HG03571 (cell line): ENCODE data around the gene UGGT2.
"Not testable (repeated sequence)": the region's sequence is repeated elsewhere in the genome, so short reads cannot be mapped to it uniquely, and the experiment has no call there.

Experiments
- ATAC-seq: cut with Tn5 transposase; IDR thresholded peaks from one replicate; pipeline ENCODE4 v1.9.1; 2021; ENCODE audit not compliant: unreplicated experiment

Gene UGGT2

GRCh38 chr13:95813139-95813538, 240.1 kb downstream of the UGGT2 start:
- no peak for ATAC-seq

GRCh38 chr13:95809429-95809828, 243.8 kb downstream of the UGGT2 start:
- ATAC-seq, result no peak

DNA sequence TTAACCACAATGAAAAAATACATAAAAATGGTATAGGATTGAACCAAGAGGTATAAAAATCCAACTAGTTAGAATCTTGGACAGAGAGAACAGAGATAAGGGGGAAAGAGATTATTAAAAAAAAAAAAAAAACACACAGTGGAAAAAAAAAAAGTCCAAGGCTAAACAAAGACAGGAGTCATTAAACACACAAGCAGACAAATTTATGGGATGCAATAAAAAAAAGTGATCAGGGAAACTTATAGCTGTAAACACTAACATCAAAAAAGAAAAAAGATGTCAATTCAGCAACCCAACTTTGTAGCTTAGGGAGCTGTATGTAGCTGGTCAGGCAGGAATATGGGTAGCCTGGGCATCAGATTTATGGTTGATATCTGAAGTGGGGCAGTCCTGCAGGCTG, 247.3 kb downstream of the UGGT2 start:
- no peak for ATAC-seq

DNA sequence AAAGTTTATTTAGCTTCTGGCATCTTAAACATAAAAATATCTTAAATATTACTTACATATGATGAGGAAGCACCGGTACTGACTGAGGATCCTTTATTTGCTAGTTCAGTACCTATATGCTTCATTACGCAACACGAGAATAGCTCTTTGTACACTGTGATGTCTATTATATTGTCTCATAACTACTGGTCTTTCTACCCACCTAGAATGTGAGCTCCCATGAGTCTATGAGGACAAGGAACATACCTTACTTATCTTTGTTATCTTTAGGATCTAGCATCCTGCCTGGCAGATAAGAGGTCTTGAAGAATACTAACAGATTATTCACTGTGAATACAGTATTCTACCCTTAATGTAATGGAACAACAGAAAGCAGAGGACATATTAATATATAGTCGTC, 251.4 kb downstream of the UGGT2 start:
- no peak for ATAC-seq

DNA sequence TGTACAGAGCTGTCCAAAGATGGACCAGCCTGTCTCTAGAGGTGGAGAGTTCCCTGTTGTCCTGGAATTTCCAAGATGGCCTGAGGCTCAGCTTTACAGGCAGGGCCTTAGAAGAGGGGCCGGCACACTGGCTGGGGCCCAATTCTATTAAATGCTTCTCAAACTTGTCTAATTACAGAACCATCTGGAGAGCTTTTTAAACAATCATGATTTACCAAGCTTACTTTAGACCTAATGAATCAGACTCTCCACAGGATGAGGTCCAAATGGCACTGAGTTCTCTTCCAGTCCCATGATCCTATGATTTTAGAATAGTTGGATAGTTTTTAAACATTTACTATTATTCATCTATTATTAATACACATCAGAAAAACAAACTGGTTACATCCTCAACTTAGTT, 252.8 kb downstream of the UGGT2 start:
- ATAC-seq, result no peak

DNA sequence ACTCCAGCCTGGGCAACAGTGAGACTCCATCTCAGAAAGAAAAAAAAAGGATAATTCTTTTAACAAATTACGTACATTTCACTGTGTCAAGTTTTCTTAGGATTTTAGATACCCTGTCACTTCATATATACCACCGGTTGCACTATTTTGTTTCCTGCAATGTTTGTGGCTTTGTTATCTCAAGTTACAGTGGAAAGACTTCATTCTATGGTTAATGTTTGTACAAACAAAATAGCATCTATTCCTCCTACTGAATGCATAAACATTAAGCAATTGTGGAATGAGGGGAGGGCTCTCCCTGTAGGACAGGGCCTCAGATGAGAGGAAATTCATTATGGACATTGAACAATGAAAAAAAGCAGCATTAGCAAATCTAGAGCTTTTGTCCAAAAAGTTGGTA, 256.2 kb downstream of the UGGT2 start:
- no peak for ATAC-seq

DNA sequence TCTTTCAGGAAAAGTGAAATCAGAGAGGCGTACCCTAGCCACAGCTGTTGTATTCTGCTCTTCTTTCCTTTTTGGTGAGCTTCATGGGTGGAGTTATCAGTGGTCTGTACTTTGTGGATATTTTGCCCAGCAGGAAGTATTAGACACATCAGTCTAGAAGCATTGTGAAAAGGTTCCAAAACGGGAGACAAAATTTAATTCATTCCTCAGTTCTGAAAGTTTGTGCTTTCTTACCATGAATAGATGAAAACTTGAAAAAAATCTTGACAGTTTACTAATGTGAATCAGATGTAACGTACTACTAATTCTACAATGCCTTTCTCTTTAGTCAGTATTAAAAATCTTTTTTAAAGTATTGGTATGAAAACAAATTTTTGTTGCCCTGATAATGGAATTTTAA, 259.4 kb downstream of the UGGT2 start:
- no peak for ATAC-seq

DNA sequence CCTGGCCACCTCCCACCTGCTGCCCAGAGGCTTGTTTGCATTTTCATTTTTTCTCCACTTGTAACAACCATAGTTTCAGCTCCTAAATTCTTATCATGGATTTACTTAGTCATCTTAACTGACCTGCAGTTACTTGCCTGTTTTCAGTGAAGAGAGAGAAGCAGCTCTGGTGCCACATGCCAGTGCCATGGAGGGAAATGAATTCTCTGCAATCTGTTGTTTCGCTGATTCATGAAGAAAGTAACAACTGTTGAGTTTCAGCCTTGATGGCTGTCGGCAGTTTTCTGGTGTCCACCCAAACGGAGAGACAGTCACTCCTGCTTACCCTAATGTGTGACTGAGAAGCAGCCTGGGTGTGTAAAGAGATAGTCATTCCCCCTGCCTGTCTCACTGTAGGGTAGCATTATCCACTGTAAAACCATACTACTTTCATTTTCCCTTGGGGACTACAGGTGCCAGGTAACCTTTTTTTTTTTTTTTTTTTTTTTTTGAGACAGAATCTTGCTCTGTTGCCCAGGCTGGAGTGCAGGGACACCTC, 260.1 kb downstream of the UGGT2 start:
- ATAC-seq, result no peak

DNA sequence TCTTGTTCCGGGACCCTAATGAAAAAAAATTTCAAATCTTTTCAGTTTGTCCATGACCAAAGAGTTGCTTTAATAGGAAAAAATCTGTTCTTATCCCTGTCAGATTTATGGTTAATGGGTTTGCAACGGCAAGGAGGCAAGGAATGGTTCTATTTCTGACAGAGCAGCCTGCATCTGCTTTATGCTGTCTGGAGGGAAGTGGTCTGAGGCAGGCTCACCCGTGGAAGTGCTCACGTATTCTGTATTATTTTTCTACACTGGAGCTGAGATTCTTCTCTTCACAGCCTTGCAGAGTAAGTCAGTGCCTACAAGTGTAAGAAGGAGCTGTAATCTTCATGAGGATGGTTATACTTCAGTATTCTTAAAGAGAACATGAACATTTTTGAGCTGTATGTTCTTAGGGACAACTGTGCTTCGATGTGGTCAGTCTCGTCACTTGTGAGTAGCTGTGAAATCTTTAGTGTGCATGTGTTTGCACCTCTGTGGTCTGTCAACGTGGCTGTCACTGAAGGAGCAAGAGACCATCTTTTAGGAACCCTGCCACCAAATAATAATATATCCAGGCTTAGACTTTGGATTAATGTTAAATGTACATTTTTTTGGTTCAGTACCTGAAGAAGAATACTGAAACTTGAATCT, 262.0 kb downstream of the UGGT2 start:
- no peak for ATAC-seq

- ATAC-seq, result not testable (repeated sequence)
These were observed 263.9 kb downstream of the UGGT2 start for GRCh38 chr13:95789315-95789714.

DNA sequence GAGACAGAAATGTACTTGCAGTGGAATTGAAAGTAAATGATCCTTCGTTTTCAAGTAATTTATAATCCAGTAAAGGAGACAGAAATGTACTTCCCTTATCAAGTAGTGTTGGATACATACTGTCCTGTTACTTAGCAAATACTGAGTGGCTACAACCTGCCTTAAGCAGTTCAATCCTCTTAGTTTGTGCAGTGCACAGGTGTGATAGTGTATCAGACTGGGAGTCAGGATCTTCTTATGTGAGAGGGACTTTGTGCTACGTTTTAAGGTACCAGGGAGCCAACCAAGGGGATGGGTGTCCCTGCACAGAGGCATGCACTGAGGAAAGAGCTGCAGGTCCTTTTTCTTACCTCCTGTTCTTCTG, 265.1 kb downstream of the UGGT2 start:
- no peak for ATAC-seq

DNA sequence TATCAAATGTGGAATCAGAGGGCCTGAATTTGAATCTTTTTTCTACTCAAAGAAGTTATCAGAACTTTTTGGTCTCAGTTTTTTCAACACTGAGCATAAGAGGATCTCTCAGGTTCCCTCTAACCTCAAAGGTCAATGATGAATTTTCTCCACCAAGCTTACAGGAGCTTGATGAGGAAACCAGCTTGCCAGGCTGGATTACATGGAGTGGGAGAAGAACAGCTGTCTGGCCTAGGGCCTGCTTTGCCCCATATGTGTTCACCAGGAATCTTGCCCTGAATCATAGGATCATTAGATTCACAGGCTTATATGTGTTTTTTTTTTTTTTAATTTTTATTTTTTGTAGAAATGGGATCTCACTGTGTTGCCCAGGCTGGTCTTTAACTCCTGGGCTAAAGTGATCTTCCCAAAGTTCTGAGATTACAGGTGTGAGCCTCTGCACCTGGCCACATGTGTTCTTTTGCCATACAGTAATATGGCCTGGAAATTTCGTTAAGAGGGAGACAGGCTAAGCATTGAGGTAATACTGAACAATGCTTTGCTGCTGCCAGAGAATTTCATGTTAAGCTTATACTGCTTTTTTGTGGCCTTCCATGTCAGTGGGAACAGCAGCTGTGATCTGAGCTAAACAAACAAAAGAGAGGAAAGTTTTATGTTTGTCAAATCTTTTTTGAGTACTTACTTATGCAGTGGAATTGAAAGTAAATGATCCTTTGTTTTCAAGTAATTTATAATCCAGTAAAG, 265.7 kb downstream of the UGGT2 start:
- no peak for ATAC-seq

DNA sequence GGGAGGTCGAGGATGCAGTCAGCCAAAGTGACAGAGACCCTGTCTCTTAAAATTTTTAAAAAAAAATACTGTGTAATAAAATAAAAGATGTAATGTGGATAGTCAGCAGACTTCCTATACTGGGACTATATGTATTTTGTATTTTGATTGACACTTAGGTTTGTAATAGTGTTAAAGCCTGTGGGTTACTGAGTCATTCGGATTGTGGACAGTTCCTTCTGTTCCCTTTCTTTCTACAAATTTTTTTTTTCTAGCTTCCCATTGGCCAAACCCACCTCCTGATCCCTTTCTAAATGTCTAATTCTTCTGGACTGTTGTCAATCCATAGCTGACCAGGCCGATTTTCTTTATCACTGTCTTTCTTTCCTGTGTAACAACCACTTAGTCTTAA, 268.3 kb downstream of the UGGT2 start:
- no peak for ATAC-seq

- ATAC-seq, result no peak
These were observed 268.9 kb downstream of the UGGT2 start for GRCh38 chr13:95784161-95784899.

DNA sequence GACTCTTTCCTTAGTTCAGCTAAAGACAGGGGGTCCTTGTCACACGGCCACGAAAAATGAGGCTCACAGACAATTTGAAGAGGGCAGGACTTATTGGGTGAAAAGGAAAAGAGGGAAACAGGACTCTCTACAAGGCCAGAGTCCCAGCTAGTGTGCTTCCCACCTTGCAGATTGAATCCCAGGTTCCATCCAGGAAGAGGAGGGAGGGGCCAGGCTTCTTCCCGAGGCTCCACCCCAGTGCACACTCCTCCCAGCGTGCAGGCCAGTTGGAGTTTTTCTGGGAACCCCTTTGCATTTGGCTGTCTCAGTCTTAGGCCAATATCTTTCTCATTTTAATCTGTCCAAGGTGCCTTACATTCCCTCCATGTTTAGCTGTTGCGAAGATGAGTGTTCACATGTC, 269.5 kb downstream of the UGGT2 start:
- no peak for ATAC-seq

DNA sequence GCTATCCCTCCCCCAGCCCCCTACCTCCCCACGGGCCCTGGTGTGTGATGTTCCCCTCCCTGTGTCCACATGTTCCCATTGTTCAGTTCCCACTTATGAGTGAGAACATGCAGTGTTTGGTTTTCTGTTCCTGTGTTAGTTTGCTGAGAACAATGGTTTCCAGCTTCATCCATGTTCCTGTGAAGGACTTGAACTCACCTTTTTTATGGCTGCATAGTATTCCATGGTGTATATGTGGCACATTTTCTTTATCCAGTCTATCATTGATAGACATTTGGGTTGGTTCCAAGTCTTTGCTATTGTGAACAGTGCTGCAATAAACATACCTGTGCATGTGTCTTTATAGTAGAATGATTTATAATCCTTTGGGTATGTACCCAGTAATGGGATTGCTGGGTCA, 271.3 kb downstream of the UGGT2 start:
- not testable (repeated sequence) for ATAC-seq

DNA sequence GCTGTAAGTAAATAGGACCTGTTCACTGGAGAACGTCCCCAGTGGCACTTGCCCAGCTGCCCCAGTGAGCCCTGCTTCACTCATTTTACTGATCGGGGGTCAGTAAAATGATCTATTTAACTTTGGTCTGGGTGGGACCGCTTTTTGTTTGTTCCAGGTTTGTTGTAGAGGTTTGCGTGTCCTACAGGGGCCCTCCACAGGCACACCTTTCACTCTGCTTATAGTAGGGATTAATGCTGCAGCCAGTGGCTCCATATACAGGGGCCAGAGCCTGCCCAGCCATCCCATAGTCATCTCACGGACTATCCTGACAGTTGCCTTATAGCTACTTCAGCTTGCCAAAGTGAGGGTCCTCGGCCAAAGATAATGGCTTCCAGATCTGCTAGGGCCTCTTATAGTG, 272.2 kb downstream of the UGGT2 start:
- ATAC-seq, result no peak

GRCh38 chr13:95779522-95779921, 273.7 kb downstream of the UGGT2 start:
- ATAC-seq, result no peak

DNA sequence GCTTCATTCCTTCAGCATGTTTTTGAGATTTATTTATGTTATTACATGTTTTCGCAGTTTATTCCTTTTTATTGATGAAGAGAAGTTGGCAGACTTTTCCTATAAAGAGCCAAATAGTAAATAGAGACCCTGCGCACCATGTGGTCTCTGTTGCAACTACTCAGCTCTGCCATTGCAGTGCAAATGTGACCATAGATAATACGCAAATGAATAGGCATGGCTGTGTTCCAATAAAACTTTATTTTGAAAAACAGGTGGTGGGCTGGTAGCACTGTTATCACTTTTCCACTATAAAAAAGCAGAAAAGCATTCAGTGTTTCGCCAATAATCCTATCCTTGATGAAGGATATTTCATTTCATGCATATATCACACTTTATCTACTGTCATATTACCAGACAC, 281.3 kb downstream of the UGGT2 start:
- no peak for ATAC-seq

DNA sequence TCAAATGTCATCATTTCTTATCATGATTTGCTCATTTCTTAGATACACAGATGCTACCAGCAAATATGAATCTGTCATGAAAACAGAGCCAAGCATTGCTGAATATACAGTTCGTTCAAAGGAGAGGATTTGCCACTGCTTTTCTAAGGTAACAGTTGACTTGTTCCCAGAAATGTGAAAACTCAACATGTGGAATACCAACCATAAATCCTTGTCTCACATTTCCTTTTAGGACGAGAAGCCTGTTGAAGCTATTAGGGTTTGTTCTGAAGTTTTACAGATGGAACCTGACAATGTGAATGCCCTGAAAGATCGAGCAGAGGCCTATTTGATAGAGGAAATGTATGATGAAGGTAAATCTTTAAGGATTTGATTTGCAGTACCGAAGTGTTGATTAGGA, 289.6 kb downstream of the UGGT2 start:
- ATAC-seq, result no peak

- not testable (repeated sequence) for ATAC-seq
These were observed 290.6 kb downstream of the UGGT2 start for GRCh38 chr13:95762626-95763025.

DNA sequence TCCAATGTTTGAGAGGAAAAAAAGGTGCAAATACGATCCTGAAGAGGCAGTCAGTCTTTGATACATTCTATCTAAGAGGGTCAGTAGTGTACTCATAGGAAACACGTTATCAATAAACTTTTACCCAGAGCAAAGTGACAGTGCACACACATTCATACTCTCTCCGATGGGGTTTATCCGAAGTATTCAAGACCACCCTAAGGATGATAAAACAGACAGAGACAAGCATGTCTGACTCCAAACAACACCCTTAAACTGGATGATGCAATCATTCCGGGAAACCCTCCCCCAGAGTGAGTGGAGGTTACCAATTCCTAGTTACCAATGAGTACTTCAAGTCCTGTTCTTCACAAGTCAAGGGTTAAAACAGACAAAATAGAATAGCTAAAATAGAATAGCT, 297.1 kb downstream of the UGGT2 start:
- ATAC-seq, result no peak
